NB4 (cell line): ENCODE results near the gene PLA2G2C.
"Not testable (repeated sequence)": the region's sequence is repeated elsewhere in the genome, so short reads cannot be mapped to it uniquely, and the experiment has no call there.

Experiments used
- DNase-seq: peaks from one replicate; pipeline ENCODE4 v3.0.0; 2010; ENCODE audit warnings: low read depth
- H3K4me3 ChIP-seq: one replicate; pipeline ENCODE4 v1.5.1; 2011; ENCODE audit warnings: mild to moderate bottlenecking, low read depth, low read length, moderate library complexity
- MYC ChIP-seq: IDR thresholded peaks from 2 replicates; pipeline ENCODE4 v1.6.1; 2011; ENCODE audit warnings: low read depth, low read length
- POLR2A ChIP-seq: IDR thresholded peaks from 2 replicates; pipeline ENCODE4 v1.6.1; 2011; ENCODE audit warnings: mild to moderate bottlenecking; ENCODE audit not compliant: insufficient read length; ENCODE audit errors: extremely low read depth
- TF ChIP-seq, protein P1 (sequence below): IDR thresholded peaks from one replicate; pipeline ENCODE4 v1.5.1; 2012; ENCODE audit warnings: low read depth, low read length
- TF ChIP-seq, protein P2 (sequence below): IDR thresholded peaks from 2 replicates; pipeline ENCODE4 v1.6.1; 2011; ENCODE audit warnings: low read depth, low read length

The PLA2G2C gene

DNA sequence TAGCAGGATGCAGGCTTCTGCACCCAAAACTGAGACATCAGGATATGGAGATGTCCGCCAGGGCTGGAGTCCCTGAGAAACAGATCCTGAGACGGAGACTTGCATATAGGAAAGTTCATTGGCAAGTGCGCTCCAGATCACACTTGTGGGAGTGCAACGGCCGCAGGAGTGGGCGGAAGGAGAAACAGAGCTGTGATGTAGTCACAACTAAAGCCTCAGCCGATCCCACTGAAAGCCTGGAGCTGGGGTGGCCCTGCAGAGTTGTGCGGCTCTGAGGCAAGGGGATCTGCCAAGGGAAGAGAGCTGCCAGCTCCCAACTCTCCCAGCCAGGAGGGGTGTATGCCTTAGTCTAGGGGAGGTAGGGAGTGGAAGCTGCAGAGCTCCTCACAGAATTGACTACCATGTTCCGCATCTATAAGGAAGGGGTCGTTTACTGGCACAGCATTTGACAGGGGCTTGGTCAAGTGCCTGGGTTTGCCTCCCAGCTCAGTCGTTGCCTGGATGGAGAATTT lies 42.1 kb upstream of the PLA2G2C start:
- no peak for DNase-seq
- no peak for TF ChIP-seq MYC
- TF ChIP-seq, protein P1, sequence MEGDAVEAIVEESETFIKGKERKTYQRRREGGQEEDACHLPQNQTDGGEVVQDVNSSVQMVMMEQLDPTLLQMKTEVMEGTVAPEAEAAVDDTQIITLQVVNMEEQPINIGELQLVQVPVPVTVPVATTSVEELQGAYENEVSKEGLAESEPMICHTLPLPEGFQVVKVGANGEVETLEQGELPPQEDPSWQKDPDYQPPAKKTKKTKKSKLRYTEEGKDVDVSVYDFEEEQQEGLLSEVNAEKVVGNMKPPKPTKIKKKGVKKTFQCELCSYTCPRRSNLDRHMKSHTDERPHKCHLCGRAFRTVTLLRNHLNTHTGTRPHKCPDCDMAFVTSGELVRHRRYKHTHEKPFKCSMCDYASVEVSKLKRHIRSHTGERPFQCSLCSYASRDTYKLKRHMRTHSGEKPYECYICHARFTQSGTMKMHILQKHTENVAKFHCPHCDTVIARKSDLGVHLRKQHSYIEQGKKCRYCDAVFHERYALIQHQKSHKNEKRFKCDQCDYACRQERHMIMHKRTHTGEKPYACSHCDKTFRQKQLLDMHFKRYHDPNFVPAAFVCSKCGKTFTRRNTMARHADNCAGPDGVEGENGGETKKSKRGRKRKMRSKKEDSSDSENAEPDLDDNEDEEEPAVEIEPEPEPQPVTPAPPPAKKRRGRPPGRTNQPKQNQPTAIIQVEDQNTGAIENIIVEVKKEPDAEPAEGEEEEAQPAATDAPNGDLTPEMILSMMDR = no peak
- TF ChIP-seq, protein P2, sequence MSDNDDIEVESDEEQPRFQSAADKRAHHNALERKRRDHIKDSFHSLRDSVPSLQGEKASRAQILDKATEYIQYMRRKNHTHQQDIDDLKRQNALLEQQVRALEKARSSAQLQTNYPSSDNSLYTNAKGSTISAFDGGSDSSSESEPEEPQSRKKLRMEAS = no peak
- no peak for TF ChIP-seq POLR2A
- no peak overlapping the region for H3K4me3 ChIP-seq

DNA sequence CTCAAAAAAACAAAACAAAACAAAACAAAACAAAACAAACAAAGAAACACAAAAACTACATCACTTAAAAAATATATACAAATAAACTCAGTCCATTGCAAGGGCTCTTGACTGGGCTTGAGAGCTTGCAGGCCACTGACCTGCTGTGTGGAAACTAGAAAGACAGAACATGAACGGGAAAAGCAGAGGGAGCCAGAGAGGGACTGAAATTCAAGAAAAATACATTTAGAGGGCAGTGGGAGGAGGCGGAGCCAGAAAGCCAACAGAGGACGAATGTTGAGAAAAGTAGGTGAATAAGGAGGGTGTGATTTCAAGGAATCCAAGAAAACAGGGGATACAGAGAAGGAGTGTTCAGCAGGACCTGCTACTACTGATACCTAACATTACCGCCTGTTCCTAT lies 41.4 kb upstream of the PLA2G2C start:
- TF ChIP-seq, protein P2 = no peak
- no peak for TF ChIP-seq MYC
- no peak for TF ChIP-seq POLR2A

DNA sequence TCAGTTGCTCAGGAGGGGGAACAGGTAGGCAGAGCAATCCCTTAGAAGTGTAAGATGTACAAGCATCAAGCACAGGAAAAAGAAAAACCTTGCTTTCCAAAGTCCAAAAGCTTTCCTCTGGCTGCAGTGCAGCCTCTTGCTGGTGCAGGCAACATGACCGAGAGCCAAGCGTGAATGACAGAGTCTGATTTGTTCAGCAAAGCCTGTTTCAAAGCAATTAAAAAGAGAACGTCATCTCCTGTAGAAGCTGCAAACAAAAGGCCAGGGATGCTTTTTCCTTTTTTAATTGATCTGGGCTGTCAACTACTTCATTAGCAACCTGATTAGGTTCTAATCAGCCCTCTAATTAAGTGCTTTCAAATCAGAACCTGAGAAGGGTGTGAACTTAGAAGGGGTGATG lies 38.2 kb upstream of the PLA2G2C start:
- no peak overlapping the region for H3K4me3 ChIP-seq
- DNase-seq = no peak
- no peak for TF ChIP-seq POLR2A
- TF ChIP-seq, protein P1 = no peak
- TF ChIP-seq, protein P2 = no peak
- no peak for TF ChIP-seq MYC

More for the DNA sequence above, 41.4 kb upstream of the PLA2G2C start:
- DNase-seq = no peak
- H3K4me3 ChIP-seq = no peak overlapping the region

DNA sequence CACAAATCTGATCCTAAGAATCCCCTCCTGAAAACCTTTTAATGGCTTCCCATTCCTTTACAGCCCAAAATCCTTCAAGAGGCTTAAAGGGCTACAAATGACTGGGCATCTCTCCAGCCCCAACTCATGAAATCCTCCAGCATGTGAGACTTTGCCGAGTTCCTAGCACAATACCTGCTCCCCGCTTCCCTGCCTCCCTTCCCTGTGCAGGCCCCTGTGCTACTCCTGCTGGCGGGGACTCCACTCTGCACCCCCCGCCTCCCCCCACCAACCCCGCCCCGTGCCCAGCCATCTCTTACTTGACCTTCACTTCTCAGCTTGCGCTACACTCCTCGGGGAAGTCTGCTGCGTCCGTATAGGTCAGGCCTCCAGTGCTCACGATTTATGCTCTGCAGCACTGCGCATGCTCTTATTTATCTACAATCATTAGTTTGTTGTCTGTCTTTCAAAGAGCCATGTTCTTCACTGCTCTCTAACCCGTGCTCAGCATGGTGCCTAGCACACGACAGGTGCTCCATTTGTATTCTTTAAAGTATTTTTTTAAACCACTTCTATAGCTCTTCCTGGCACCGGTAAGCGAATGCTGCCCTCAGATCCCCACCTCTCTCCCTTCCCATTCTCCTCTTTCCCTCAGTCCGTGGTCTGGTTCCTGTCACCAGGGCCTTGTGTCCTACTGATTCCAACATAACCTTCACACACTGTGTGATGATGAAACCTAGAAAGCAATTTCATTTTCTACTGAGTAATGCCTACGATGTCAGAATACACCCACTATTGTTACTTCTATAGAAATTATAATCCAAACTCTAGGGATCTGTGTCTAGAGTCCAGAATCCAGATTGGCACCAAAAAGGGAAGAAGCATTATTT lies 37.5 kb upstream of the PLA2G2C start:
- H3K4me3 ChIP-seq = no peak overlapping the region
- no peak for TF ChIP-seq MYC
- TF ChIP-seq, protein P1 = no peak
- DNase-seq = no peak

DNA sequence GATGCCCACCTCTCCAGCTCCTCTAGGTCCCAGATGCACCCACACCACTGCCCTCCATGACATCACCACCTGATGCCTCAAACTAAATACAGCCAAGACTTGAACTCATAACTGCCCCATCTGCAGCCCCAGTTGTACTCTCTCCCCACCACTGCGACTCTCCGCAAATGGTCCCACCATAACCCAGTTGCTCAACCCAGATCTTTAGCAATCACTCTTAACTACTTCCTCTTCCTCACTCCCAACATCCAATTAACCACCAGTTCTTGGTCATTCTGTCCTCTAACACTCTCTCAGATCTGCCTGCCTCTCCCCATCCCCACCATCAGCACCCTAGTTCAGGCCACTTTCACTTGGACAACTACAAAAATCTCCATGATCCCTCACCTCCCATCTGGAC lies 36.8 kb upstream of the PLA2G2C start:
- DNase-seq = peak; percentile 80
- TF ChIP-seq, protein P2 = no peak
- TF ChIP-seq MYC = no peak
- no peak overlapping the region for H3K4me3 ChIP-seq

DNA sequence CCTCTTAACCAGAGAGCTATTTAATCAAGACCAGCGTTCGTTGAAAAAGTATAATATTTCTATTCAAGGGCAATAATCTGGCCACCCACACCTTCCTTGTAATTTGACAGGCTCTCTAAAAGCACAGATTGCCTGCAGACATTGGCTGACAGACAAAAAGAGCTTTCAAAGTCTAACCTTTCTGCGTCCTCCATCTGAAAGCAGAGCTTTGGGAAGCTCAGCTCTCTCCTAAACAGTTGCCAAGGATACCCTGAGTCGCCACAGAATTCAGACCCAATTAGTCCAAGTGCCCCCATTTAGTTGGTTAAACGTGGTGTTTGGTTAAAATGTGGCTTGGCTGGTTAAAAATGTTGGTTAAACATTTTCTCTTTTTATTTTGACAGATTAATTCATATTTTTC lies 33.7 kb upstream of the PLA2G2C start:
- no peak for TF ChIP-seq POLR2A
- TF ChIP-seq MYC = no peak
- TF ChIP-seq, protein P2 = no peak
- TF ChIP-seq, protein P1 = no peak
- no peak overlapping the region for H3K4me3 ChIP-seq
- DNase-seq = no peak

DNA sequence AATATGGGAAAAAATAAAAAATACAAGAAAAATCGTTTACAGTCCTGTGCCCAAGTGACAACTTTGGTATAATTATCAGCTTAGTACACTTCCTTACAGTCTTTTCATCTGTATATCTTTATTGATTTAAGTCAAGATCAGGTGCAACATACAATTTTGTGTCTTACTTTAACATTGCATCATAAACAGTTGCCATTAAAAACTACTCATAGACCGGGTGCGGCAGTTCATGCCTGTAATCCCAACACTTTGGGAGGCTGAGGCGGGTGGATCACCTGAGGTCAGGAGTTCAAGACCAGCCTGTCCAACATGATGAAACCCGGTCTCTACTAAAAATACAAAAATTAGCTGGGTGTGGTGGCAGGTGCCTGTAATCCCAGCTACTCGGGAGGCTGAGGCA lies 32.7 kb upstream of the PLA2G2C start:
- H3K4me3 ChIP-seq, DNase-seq: not testable (repeated sequence)
